ENCODE measurements around the gene QSER1. TPM values are rescaled to one million over a fixed set of nuclear protein-coding genes. Genes with fewer than 3 reads are reported as not detected.

QSER1 gene
- total and polyA plus RNA-seq, 9 of the 15 experiments (the other 6 are each of a cell fraction or from before 2014, with no cell fraction given): 5.8 to 33.6 (median 22.3) TPM

DNA sequence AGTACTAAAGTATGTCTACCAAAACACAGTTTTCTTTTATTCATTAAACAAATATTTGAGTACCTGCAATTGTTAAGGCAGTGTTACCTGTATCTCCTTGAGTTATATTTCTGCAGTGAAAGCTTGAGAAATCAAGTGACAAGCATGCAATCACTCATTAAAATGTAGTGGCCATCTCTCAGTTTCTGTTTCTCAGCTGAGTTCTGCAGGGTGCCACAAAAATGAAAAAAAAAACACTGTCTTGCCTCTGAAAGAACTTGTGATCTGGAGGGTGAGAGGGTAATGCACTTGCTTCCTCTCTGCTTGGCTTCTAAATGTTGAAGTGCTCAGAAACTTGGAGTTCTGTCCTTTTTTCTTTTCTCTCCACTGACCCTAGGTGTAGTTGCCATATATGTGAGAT is 6.8 kb downstream of the QSER1 start (continued):
- TF ChIP-seq, protein P1, sequence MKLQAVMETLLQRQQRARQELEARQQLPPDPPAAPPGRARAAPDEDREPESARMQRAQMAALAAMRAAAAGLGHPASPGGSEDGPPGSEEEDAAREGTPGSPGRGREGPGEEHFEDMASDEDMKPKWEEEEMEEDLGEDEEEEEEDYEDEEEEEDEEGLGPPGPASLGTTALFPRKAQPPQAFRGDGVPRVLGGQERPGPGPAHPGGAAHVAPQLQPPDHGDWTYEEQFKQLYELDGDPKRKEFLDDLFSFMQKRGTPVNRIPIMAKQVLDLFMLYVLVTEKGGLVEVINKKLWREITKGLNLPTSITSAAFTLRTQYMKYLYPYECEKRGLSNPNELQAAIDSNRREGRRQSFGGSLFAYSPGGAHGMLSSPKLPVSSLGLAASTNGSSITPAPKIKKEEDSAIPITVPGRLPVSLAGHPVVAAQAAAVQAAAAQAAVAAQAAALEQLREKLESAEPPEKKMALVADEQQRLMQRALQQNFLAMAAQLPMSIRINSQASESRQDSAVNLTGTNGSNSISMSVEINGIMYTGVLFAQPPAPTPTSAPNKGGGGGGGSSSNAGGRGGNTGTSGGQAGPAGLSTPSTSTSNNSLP (IDR thresholded peaks at IDR 0.05; ENCODE audit: borderline replicate concordance, low read depth, low read length): no peak
- TF ChIP-seq CHD2 (IDR thresholded peaks at IDR 0.05; ENCODE audit: low read depth, low read length) (no peak), ZNF277 (CRISPR knock-in tag; IDR thresholded peaks at IDR 0.05; ENCODE audit: borderline replicate concordance) (no peak)
- TF ChIP-seq, protein P2, sequence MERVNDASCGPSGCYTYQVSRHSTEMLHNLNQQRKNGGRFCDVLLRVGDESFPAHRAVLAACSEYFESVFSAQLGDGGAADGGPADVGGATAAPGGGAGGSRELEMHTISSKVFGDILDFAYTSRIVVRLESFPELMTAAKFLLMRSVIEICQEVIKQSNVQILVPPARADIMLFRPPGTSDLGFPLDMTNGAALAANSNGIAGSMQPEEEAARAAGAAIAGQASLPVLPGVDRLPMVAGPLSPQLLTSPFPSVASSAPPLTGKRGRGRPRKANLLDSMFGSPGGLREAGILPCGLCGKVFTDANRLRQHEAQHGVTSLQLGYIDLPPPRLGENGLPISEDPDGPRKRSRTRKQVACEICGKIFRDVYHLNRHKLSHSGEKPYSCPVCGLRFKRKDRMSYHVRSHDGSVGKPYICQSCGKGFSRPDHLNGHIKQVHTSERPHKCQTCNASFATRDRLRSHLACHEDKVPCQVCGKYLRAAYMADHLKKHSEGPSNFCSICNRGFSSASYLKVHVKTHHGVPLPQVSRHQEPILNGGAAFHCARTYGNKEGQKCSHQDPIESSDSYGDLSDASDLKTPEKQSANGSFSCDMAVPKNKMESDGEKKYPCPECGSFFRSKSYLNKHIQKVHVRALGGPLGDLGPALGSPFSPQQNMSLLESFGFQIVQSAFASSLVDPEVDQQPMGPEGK (CRISPR knock-in tag; IDR thresholded peaks at IDR 0.05; ENCODE audit: borderline replicate concordance): no peak
